Measurements from ENCODE around the gene GSPT1.

- TF ChIP-seq SIN3A (IDR thresholded peaks at IDR 0.05; ENCODE audit: borderline replicate concordance, insufficient read depth, low read length): no peak
- no peak for TF ChIP-seq FOXP2 (optimal IDR thresholded peaks at IDR 0.05; ENCODE audit: borderline replicate concordance, extremely low read depth, extremely low read length, insufficient read depth)
- no peak for TF ChIP-seq TAF1 (IDR thresholded peaks at IDR 0.05; ENCODE audit: borderline replicate concordance, insufficient read depth, low read length)
Measured at GRCh38 chr16:11819798-11820197, 96.0 kb downstream of the GSPT1 start.
